B cell (primary cell): Measurements from ENCODE around the gene NECAB2. TPM values are rescaled to one million over a fixed set of nuclear protein-coding genes. Genes with fewer than 3 reads are reported as not detected.

ENCODE experiments used
- ATAC-seq: fragments of 200-7000 bp; cut with Tn5 transposase; one replicate; pipeline ENCODE4 v1.10.0; 2021; ENCODE audit warnings: low read depth, mild to moderate bottlenecking, moderate number of reproducible peaks, moderate library complexity
- CTCF ChIA-PET: fragments of 350-600 bp; sonication (Branson Sonifier 250); formaldehyde crosslinking; loops from one replicate; lab custom pipeline; 2021; ENCODE audit warnings: antibody characterized with exemption, inconsistent platforms; lab: Charles Lee
- POLR2A ChIA-PET: fragments of 350-600 bp; sonication (Branson Sonifier 250); formaldehyde crosslinking; loops from one replicate; lab custom pipeline; 2021; ENCODE audit warnings: antibody characterized with exemption; lab: Charles Lee
- DNase-seq: peaks from one replicate; pipeline ENCODE4 v3.0.0; 2013
- H2AFZ ChIP-seq: 2 replicates; pipeline ENCODE4 v1.6.1; 2012; ENCODE audit warnings: mild to moderate bottlenecking, low read depth, low read length; ENCODE audit not compliant: insufficient read depth, poor library complexity, severe bottlenecking
- H3K27ac ChIP-seq, 2 donors: 1 replicate in 1 of 2; 2 replicates in 1 of 2; pipeline ENCODE4 v1.5.1; 2012 to 2013; ENCODE audit warnings: low read length in 2 of 2, mild to moderate bottlenecking in 2 of 2, moderate library complexity in 1 of 2
- H3K27me3 ChIP-seq, 4 experiments: fragments of 200-600 bp in 1 of 4; sonication (generic) in 1 of 4; replicated peaks in 1 of 4; 1 replicate in 2 of 4; 2 replicates in 2 of 4; pipeline versions ENCODE4 v1.6.1 to v1.7.0; 2013 to 2016; ENCODE audit warnings: low read length in 3 of 4, mild to moderate bottlenecking in 2 of 4, mixed read lengths in 1 of 4, moderate library complexity in 1 of 4; ENCODE audit not compliant: insufficient read depth in 4 of 4, control insufficient read depth in 3 of 4; ENCODE audit errors: control extremely low read depth in 1 of 4
- H3K36me3 ChIP-seq, 2 experiments: replicated peaks in 1 of 2; 1 replicate in 1 of 2; 2 replicates in 1 of 2; pipeline versions ENCODE4 v1.6.1 to v1.7.1; 2013; ENCODE audit warnings: low read length in 1 of 2; ENCODE audit not compliant: insufficient read depth in 2 of 2, control insufficient read depth in 1 of 2; ENCODE audit errors: control extremely low read depth in 1 of 2, extremely low read depth in 1 of 2
- H3K4me1 ChIP-seq, 2 donors: fragments of 200-600 bp in 1 of 2; sonication (generic) in 1 of 2; 1 replicate in 1 of 2; 2 replicates in 1 of 2; pipeline versions ENCODE4 v1.5.1 to v1.6.1; 2013 to 2017; ENCODE audit warnings: low read length in 2 of 2; ENCODE audit not compliant: control insufficient read depth in 2 of 2, insufficient read depth in 2 of 2
- H3K4me2 ChIP-seq: replicated peaks from 2 replicates; pipeline ENCODE3; 2012; ENCODE audit warnings: mild to moderate bottlenecking, low read depth, low read length; ENCODE audit not compliant: poor library complexity, severe bottlenecking
- H3K4me3 ChIP-seq, 5 experiments: fragments of 200-600 bp in 1 of 5; sonication (generic) in 1 of 5; 1 replicate in 3 of 5; 2 replicates in 2 of 5; pipeline versions ENCODE4 v1.5.1 to v1.7.0; 2011 to 2016; ENCODE audit warnings: low read length in 4 of 5, mild to moderate bottlenecking in 4 of 5, low read depth in 2 of 5, control low read depth in 1 of 5, moderate library complexity in 1 of 5; ENCODE audit not compliant: insufficient read depth in 1 of 5; ENCODE audit errors: control extremely low read depth in 1 of 5, extremely low read depth in 1 of 5
- H3K79me2 ChIP-seq: fragments of 200-600 bp; sonication (generic); one replicate; pipeline ENCODE4 v1.6.0; 2016; ENCODE audit warnings: low read length; ENCODE audit not compliant: control insufficient read depth, insufficient read depth
- H3K9ac ChIP-seq: fragments of 200-600 bp; sonication (generic); 2 replicates; pipeline ENCODE4 v1.6.1; 2017; ENCODE audit warnings: mild to moderate bottlenecking, low read length, moderate library complexity
- H3K9me3 ChIP-seq, 3 donors: one replicate each; pipeline versions ENCODE4 v1.6.1 to v1.7.1; 2013; ENCODE audit warnings: low read length in 2 of 3; ENCODE audit not compliant: control insufficient read depth in 2 of 3, insufficient read depth in 1 of 3; ENCODE audit errors: control extremely low read depth in 1 of 3
- H4K20me1 ChIP-seq: 2 replicates; pipeline ENCODE4 v1.6.0; 2012; ENCODE audit warnings: mild to moderate bottlenecking, low read length; ENCODE audit not compliant: insufficient read depth, control insufficient read depth, poor library complexity, severe bottlenecking
- H3K27ac Mint-ChIP-seq: one replicate; pipeline ENCODE4 v1.8.0; 2021; ENCODE audit warnings: mixed read lengths
- H3K27me3 Mint-ChIP-seq: one replicate; pipeline ENCODE4 v1.8.0; 2021; ENCODE audit warnings: mixed read lengths
- H3K4me1 Mint-ChIP-seq: one replicate; pipeline ENCODE4 v1.8.0; 2021; ENCODE audit warnings: mixed read lengths
- H3K4me3 Mint-ChIP-seq: one replicate; pipeline ENCODE4 v1.8.0; 2021; ENCODE audit warnings: mixed read lengths
- H3K9me3 Mint-ChIP-seq: one replicate; pipeline ENCODE4 v1.8.0; 2022; ENCODE audit warnings: mixed read lengths; ENCODE audit not compliant: insufficient read depth
- EZH2 ChIP-seq: IDR thresholded peaks from 2 replicates; pipeline ENCODE4 v1.6.1; 2012; ENCODE audit warnings: borderline replicate concordance, low read depth, mild to moderate bottlenecking, moderate library complexity, low read length; ENCODE audit not compliant: insufficient read depth, poor library complexity, severe bottlenecking
- WGBS: methylation state at CpG from one replicate; pipeline ENCODE4 v1.1.5; 2013; ENCODE audit warnings: missing lambda C conversion rate; ENCODE audit not compliant: insufficient coverage; 5-methylcytosine and 5-hydroxymethylcytosine counted together
- intact Hi-C: fragments of 100-400 bp; cut with micrococcal nuclease; formaldehyde crosslinking; loops from one replicate; pipeline ENCODE4 v1.10.0; 2022
- polyA plus RNA-seq: library from polyadenylated mRNA; depleted of rRNA; stranded (reverse); fragments of >200 nt; gene quantifications from 2 replicates; pipeline ENCODE4 v1.2.3, GENCODE V29; 2012
- total RNA-seq, 2 donors: library from RNA; stranded (reverse); fragments of 120-200 nt in 1 of 2; gene quantifications; 1 replicate in 1 of 2; 2 replicates in 1 of 2; pipeline versions ENCODE4 v1.2.3 to v1.2.4, GENCODE V29; 2013 to 2022
- TF ChIP-seq, protein P1 (sequence below): fragments of 200-600 bp; IDR thresholded peaks from one replicate; pipeline ENCODE4 v1.8.0; 2022; ENCODE audit warnings: antibody characterized with exemption, mild to moderate bottlenecking

The NECAB2 gene
- total and polyA plus RNA-seq, 2 donors (not counting 1 experiment from before 2014, with no cell fraction given) = not detected

DNA sequence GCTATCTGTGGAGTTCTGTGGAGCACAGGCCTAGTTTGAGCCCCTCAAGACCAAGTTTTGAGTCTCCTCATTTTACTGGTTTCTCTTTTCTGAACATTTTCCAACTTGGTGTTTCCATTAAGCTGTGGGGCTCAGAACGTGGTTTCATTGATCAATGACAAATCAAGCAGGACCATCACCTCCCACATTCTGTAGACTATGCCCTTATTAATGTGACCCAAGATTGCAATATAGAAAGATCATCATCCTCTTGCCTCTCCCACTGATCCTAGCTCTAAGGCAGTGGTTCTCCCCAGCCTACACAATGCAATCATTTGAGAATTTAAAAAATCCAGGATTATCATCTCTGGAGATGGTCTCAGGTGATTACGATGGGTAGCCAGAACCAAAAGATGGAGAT lies 30.8 kb upstream of the NECAB2 start:
- Histone ChIP-seq H3K27me3 (no peaks in the 10 kb centered on the region), H3K4me2 (no peak overlapping the region), H3K4me1 (no peaks in the 10 kb centered on the region), H4K20me1 (no peaks in the 10 kb centered on the region), H3K4me3 (no peak overlapping the region), H2AFZ (no peak overlapping the region), H3K27ac (no peak overlapping the region), H3K9me3 (no peaks in the 10 kb centered on the region), H3K9ac (no peak overlapping the region), H3K79me2 (no peaks in the 10 kb centered on the region), H3K36me3 (no peaks in the 10 kb centered on the region)
- H3K27ac Mint-ChIP-seq = no peak overlapping the region
- POLR2A ChIA-PET = no interaction called here
- H3K27me3 Mint-ChIP-seq = peaks cover 7% of the 10 kb centered on the region
- TF ChIP-seq, protein P1, sequence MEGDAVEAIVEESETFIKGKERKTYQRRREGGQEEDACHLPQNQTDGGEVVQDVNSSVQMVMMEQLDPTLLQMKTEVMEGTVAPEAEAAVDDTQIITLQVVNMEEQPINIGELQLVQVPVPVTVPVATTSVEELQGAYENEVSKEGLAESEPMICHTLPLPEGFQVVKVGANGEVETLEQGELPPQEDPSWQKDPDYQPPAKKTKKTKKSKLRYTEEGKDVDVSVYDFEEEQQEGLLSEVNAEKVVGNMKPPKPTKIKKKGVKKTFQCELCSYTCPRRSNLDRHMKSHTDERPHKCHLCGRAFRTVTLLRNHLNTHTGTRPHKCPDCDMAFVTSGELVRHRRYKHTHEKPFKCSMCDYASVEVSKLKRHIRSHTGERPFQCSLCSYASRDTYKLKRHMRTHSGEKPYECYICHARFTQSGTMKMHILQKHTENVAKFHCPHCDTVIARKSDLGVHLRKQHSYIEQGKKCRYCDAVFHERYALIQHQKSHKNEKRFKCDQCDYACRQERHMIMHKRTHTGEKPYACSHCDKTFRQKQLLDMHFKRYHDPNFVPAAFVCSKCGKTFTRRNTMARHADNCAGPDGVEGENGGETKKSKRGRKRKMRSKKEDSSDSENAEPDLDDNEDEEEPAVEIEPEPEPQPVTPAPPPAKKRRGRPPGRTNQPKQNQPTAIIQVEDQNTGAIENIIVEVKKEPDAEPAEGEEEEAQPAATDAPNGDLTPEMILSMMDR = no peak
- no peak for TF ChIP-seq EZH2
- intact Hi-C loops = no loop called here
- CTCF ChIA-PET = interaction anchor here (3.5 kb wide), 1 partner anchor 10 kb away, joined by 14 read pairs; no protein-coding TSS in a partner anchor
- ATAC-seq (no peak), DNase-seq (no peak)
- no peaks in the 10 kb centered on the region for H3K9me3 Mint-ChIP-seq
- H3K4me1 Mint-ChIP-seq = peaks cover 4% of the 10 kb centered on the region
- WGBS = 100% methylated on average over 2 of the region's 2 CpGs
- H3K4me3 Mint-ChIP-seq = no peak overlapping the region

DNA sequence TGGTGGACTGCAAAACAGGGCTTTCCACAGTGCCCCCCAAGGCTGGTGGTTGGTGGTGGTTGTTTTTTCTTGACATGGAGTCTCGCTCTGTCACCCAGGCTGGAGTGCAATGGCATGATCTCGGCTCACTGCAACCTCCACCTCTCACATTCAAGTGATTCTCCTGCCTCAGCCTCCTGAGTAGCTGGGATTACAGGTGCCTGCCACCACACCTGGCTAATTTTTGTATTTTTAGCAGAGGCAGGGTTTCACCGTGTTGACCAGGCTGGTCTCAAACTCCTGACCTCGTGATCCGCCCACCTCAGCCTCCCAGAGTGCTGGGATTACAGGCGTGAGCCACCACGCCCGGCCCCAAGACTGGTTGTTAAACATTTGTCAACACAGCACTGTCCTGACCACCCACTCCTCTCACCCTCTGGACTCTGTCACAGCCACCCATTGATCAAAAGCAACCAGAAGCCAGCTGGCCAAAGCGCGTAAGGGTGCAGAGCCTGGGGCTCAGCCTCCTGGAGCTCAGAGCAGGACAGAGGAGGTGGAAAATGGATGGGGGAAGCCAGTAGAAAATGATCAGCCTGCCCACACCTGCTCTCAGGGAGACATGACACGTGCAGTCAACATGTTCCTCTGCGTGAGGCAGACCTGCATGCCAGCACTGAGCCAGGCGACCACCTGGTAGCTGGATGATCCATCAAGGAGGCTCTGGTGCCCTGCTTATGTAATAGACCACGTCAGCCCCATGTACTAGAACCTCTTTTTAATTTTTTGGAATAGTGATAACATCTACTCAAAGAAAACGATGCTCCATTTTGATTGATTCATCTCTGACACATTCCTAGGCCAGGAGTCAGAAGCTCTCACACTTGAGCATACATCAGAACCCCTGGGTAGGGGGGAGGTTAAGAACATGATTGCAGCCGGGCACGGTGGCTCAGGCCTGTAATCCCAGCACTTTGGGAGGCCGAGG lies 29.8 kb upstream of the NECAB2 start:
- H3K4me3 ChIP-seq = no peak overlapping the region
- no peaks in the 10 kb centered on the region for H3K4me1 ChIP-seq
- H3K79me2 ChIP-seq = no peaks in the 10 kb centered on the region
- H3K9me3 ChIP-seq = no peaks in the 10 kb centered on the region
- no peaks in the 10 kb centered on the region for H4K20me1 ChIP-seq
- Mint-ChIP-seq H3K27me3 (peaks cover 7% of the 10 kb centered on the region), H3K9me3 (no peaks in the 10 kb centered on the region), H3K4me1 (peaks cover 4% of the 10 kb centered on the region), H3K27ac (no peak overlapping the region), H3K4me3 (no peak overlapping the region)
- TF ChIP-seq EZH2 = no peak
- TF ChIP-seq, protein P1 = no peak
- 96% methylated on average over 8 of the region's 18 CpGs for WGBS
- intact Hi-C loops = no loop called here
- DNase-seq (no peak), ATAC-seq (no peak)
- CTCF ChIA-PET = interaction anchor here (3.5 kb wide), 1 partner anchor 11 kb away, joined by 14 read pairs; no protein-coding TSS in a partner anchor
- POLR2A ChIA-PET = no interaction called here
- H3K27ac ChIP-seq = no peak overlapping the region
- no peak overlapping the region for H3K9ac ChIP-seq
- H3K4me2 ChIP-seq = no peak overlapping the region
- H3K27me3 ChIP-seq = no peaks in the 10 kb centered on the region
- H3K36me3 ChIP-seq = no peaks in the 10 kb centered on the region
- H2AFZ ChIP-seq = no peak overlapping the region
